Breast epithelium (tissue), 3 donors: ENCODE results near the gene SFMBT2.

Experiments
- POLR2A ChIP-seq: fragments of 450-650 bp; IDR thresholded peaks from one replicate; pipeline ENCODE4 v1.6.1; 2016; ENCODE audit warnings: antibody characterized with exemption, mild to moderate bottlenecking, moderate library complexity
- TF ChIP-seq, protein P1 (sequence below), 3 donors: fragments of 450-650 bp; IDR thresholded peaks; one replicate each; pipeline ENCODE4 v1.5.1; 2016 to 2017; ENCODE audit warnings: antibody characterized with exemption in 3 of 3, mild to moderate bottlenecking in 3 of 3, moderate library complexity in 3 of 3

DNA sequence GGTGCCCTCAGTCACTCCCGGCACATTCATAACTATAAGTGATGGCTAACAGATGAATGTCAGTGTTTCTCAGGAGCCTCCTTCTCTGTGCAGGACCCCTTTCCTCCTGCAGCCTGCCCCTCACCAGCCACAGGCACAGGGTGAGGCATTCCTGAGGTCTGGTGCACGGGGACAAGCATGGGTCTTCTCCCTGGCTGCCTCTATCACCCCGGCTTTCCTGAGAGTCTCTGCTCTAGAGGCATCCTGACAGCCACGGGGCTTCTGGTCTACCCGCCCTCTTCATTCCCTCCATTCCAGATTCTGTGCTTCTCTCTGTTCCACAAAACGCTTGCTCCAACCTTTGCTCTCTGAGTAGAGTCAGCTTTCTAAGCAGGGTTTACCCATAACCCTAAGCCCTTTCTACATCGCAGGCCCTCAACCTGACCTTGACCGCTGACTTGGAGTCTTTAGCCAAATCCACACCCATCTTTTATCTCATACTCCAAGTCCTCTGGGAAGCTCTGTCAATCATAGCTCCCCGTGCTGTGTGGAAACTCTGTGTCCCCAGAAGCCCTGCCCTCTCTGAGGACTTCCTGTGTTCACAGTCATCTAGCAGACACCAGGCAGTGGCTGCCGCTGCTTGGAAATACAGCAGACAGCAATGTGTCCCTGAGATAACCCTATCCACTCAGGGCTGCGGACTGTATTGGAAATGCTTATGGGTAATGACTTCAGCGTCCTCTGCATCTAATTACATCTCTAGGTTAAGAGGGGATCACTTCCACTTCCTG, 159.0 kb downstream of the SFMBT2 start:
- TF ChIP-seq, protein P1, sequence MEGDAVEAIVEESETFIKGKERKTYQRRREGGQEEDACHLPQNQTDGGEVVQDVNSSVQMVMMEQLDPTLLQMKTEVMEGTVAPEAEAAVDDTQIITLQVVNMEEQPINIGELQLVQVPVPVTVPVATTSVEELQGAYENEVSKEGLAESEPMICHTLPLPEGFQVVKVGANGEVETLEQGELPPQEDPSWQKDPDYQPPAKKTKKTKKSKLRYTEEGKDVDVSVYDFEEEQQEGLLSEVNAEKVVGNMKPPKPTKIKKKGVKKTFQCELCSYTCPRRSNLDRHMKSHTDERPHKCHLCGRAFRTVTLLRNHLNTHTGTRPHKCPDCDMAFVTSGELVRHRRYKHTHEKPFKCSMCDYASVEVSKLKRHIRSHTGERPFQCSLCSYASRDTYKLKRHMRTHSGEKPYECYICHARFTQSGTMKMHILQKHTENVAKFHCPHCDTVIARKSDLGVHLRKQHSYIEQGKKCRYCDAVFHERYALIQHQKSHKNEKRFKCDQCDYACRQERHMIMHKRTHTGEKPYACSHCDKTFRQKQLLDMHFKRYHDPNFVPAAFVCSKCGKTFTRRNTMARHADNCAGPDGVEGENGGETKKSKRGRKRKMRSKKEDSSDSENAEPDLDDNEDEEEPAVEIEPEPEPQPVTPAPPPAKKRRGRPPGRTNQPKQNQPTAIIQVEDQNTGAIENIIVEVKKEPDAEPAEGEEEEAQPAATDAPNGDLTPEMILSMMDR (IDR thresholded peaks at IDR 0.05) = no peak
- no peak for TF ChIP-seq POLR2A
